ENCODE data around the gene DNAJB12.

DNAJB12 gene

DNA sequence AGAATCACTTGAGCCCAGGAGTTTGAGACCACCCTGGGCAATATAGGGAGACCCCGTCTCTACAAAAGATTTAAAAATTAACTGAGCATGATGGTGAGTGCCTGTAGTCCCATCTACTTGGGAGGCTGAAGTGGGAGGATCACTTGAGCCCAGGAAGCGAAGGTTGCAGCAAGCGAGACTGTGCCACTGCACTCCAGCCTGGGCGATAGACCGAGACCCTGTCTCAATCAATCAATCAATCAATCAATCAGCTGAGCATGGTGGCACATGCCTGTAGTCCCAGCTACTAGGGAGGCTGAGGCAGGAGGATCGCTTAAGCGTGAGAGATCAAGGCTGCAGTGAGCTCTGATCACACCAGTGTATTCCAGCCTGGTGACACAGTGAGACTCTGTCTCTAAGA lies 40.5 kb downstream of the DNAJB12 start:
- Histone ChIP-seq H3K27me3 (replicated peaks; ENCODE audit: control insufficient read depth, insufficient read depth, low read length) (no peaks in the 10 kb centered on the region), H3K4me3 (replicated peaks; ENCODE audit: low read depth, low read length) (no peak overlapping the region), H3K36me3 (ENCODE audit: control insufficient read depth, insufficient read depth, low read length) (no peaks in the 10 kb centered on the region)
- DNase-seq (ENCODE audit: extremely low read depth, insufficient read length): no peak
- TF ChIP-seq, protein P1, sequence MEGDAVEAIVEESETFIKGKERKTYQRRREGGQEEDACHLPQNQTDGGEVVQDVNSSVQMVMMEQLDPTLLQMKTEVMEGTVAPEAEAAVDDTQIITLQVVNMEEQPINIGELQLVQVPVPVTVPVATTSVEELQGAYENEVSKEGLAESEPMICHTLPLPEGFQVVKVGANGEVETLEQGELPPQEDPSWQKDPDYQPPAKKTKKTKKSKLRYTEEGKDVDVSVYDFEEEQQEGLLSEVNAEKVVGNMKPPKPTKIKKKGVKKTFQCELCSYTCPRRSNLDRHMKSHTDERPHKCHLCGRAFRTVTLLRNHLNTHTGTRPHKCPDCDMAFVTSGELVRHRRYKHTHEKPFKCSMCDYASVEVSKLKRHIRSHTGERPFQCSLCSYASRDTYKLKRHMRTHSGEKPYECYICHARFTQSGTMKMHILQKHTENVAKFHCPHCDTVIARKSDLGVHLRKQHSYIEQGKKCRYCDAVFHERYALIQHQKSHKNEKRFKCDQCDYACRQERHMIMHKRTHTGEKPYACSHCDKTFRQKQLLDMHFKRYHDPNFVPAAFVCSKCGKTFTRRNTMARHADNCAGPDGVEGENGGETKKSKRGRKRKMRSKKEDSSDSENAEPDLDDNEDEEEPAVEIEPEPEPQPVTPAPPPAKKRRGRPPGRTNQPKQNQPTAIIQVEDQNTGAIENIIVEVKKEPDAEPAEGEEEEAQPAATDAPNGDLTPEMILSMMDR (IDR thresholded peaks at IDR 0.05; ENCODE audit: insufficient read depth, low read length, poor library complexity, severe bottlenecking): no peak

DNA sequence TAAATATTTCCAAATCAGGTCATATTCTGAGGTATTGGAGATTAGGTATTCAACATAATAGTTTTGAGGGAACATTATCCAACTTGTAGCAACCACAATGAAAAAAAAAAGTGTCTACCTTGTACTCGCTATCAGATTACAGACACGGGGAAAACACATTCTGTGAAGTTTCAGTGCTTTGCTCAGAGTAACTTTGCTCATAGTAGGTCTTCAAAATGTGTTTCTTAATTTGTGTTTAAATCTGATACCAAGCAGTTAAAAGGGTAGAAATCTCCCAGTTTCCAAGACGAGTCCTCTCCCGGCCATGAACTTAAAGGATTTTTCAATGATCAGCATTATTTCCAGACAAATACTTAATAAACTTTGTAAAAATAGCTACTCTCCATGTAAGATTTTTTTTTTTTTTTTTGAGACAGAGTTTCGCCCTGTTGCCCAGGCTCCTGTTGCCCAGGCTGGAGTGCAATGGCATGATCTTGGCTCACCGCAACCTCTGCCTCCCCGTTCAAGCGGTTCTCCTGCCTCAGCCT lies 41.8 kb downstream of the DNAJB12 start:
- no peak for DNase-seq (ENCODE audit: extremely low read depth, insufficient read length)
- TF ChIP-seq, protein P1 (IDR thresholded peaks at IDR 0.05; ENCODE audit: insufficient read depth, low read length, poor library complexity, severe bottlenecking): no peak
- Histone ChIP-seq H3K36me3 (ENCODE audit: control insufficient read depth, insufficient read depth, low read length) (no peaks in the 10 kb centered on the region), H3K27me3 (replicated peaks; ENCODE audit: control insufficient read depth, insufficient read depth, low read length) (no peaks in the 10 kb centered on the region), H3K4me3 (replicated peaks; ENCODE audit: low read depth, low read length) (no peak overlapping the region)

DNA sequence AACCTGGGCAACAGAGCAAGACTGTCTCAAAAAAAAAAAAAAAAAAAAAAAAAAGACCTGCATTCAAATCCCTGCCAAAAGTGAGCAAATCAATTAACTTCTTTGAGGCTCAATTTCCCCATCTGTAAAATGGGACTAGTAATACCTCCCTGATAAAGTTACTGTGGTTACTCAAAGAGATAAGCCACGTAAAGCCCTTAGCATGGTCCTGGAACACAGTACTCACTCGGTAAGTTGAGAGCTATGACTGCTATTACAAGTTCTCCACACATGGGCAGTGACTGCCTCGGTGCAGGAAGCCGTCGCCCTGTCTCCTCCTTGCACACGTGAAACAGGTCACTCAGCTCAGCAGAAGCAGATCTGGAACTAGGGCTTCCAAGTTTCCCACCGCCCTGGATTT lies 43.1 kb downstream of the DNAJB12 start:
- H3K36me3 ChIP-seq (ENCODE audit: control insufficient read depth, insufficient read depth, low read length): no peaks in the 10 kb centered on the region
- H3K4me3 ChIP-seq (replicated peaks; ENCODE audit: low read depth, low read length): no peak overlapping the region
- no peak for DNase-seq (ENCODE audit: extremely low read depth, insufficient read length)
- H3K27me3 ChIP-seq (replicated peaks; ENCODE audit: control insufficient read depth, insufficient read depth, low read length): no peaks in the 10 kb centered on the region
- TF ChIP-seq, protein P1 (IDR thresholded peaks at IDR 0.05; ENCODE audit: insufficient read depth, low read length, poor library complexity, severe bottlenecking): no peak

DNA sequence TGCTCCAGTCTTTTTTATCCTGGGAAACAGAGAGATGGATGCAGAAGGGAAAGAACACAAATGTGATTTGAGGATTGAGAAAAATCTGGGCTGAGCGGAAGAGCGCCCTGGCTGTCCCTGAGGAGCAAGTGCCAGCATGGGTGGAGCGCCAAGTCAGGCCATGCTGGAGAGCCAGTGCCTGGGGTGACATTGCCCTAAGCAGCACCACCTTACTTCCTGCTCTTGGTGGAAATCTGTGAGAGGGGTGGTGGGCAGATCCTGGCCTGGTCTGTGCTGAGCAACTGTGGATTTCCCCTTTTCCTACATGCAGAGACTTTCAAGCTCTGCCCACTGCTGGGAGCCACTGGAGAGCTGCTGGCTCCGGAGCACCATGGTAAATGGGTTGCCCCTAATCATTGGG lies 44.1 kb downstream of the DNAJB12 start:
- H3K36me3 ChIP-seq (ENCODE audit: control insufficient read depth, insufficient read depth, low read length): no peaks in the 10 kb centered on the region
- H3K27me3 ChIP-seq (replicated peaks; ENCODE audit: control insufficient read depth, insufficient read depth, low read length): no peaks in the 10 kb centered on the region
- H3K4me3 ChIP-seq (replicated peaks; ENCODE audit: low read depth, low read length): no peak overlapping the region
- no peak for DNase-seq (ENCODE audit: extremely low read depth, insufficient read length)
- TF ChIP-seq, protein P1 (IDR thresholded peaks at IDR 0.05; ENCODE audit: insufficient read depth, low read length, poor library complexity, severe bottlenecking): no peak

GRCh38 chr10:72310241-72310633 lies 44.5 kb downstream of the DNAJB12 start:
- H3K27me3 ChIP-seq (replicated peaks; ENCODE audit: control insufficient read depth, insufficient read depth, low read length): no peaks in the 10 kb centered on the region
- H3K36me3 ChIP-seq (ENCODE audit: control insufficient read depth, insufficient read depth, low read length): no peaks in the 10 kb centered on the region
- no peak for DNase-seq (ENCODE audit: extremely low read depth, insufficient read length)
- TF ChIP-seq, protein P1 (IDR thresholded peaks at IDR 0.05; ENCODE audit: insufficient read depth, low read length, poor library complexity, severe bottlenecking): no peak
- no peak overlapping the region for H3K4me3 ChIP-seq (replicated peaks; ENCODE audit: low read depth, low read length)
